ENCODE results near the gene RASGRP3.

GRCh38 chr2:33426666-33427231 is 49.7 kb upstream of the RASGRP3 start:
- TF ChIP-seq, protein P1, sequence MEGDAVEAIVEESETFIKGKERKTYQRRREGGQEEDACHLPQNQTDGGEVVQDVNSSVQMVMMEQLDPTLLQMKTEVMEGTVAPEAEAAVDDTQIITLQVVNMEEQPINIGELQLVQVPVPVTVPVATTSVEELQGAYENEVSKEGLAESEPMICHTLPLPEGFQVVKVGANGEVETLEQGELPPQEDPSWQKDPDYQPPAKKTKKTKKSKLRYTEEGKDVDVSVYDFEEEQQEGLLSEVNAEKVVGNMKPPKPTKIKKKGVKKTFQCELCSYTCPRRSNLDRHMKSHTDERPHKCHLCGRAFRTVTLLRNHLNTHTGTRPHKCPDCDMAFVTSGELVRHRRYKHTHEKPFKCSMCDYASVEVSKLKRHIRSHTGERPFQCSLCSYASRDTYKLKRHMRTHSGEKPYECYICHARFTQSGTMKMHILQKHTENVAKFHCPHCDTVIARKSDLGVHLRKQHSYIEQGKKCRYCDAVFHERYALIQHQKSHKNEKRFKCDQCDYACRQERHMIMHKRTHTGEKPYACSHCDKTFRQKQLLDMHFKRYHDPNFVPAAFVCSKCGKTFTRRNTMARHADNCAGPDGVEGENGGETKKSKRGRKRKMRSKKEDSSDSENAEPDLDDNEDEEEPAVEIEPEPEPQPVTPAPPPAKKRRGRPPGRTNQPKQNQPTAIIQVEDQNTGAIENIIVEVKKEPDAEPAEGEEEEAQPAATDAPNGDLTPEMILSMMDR (IDR thresholded peaks at IDR 0.05), result no peak
- TF ChIP-seq ZFX (IDR thresholded peaks at IDR 0.05; ENCODE audit: borderline replicate concordance), result no peak
